NCI-H2107 treated with DMSO at 0.1 percent for 48 hours (cell line): Measurements from ENCODE around the gene STK33.

ENCODE experiments used
- DNase-seq: peaks from one replicate; lab custom pipeline; 2025; ENCODE audit not compliant: unreplicated experiment; lab: John Stamatoyannopoulos, UW

The STK33 gene

DNA sequence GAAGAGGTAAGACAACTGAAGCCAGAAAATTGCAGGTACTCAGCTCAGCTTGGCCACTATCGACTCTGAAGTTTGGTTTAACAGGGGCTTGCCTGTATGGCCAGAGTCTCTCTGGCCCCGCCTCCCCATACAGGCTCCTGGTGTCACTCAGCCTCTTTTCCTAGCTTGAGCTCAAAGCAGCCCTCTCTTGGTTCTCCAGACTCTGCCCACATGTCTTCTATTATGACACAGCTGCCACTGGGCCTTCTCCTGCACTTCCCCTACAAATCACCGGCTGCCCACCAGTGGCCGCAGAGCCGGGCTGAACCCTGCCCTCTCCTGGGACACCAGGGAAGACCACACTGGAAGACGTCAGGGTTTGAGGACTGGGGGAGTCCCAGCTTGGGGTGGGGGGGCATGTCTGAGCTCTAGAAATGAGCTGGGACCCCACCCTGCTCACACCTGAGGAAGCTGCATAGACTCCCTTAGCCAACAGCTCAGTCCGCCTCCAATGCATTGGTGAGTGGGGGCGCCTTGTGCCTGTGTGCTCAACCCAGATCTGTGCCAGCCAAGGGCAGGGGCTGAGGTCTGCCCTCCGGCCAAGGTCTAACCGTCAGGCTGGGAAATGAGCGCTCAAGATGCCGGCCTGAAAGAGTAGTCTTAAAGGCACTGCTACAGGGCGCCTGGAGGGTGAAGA is 236.0 kb downstream of the STK33 start:
- DNase-seq: no peak

DNA sequence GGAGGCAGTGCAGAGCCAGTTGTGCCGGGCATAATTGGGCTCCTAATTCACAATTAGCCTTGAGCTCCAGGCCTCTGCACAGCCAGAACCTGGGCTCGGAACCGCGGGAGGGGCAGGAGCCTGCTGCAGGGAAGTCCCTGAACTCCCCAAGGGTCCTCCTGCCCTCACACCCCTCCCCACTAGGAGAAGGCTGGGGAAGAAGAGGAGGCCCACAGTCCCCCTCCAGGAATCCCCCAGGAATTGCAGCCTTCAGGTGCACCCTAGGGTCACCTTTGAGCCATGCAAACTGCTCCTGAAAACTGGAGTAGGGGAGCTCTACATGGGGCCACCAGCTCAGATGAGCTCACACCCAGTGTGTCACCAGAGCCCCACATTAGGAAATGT is 236.5 kb downstream of the STK33 start:
- DNase-seq: no peak

DNA sequence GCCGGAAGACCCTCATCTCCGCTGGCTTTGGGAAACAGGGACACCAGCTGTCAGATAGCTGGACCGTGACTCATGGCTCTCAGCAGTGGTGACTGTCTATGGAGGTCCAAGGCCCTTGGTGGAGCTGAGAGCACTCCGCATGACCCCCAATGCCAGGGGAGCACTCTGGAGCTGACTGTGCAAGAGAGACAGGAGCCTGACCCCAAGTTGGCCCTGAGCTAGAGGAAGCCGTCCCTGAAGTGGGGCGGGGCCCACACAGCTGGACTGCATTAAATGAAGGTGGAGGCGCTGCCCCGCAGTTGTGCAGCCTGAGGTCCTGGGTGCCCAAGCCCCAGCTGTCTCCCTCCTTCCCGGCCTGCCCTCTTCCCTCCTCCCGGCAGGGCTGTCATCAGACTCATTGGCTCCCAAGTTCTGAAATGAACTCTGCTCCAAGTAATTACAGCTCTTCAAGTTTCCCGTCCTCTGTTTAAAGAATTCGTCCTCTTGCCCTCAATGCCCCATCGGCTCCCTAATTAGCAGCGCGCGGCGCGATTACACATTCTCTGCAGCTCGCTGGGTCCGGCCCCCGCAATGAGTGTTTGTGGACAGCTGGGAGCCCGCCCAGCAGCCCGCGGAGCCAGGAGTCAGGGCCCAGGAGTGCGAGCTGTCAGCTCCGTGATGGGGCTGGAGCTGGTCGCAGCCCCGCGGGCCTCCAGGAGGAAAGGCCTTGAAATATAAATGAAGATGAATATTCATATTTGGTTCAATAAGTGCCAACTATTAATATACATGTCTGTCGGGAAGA is 237.1 kb downstream of the STK33 start:
- DNase-seq: no peak

DNA sequence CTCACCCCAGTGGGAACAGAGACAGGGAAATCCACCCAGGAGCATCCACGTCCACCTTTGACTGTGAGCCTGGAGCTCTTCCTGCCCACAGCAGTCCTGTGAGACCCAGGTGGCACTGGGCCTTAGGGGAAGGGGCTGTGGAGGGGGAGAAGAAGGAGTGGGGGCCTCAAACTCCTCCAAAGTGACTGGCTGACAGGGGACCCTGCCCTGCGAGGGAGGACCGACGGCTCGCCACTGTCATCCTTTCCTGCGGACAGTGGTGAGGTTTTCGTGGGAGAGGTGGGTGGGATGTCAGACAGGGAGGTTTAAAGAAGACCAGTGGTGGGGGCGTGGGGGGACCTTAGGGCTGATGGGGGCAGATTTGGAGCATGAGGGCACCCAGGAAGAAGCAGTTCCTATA is 237.8 kb downstream of the STK33 start:
- no peak for DNase-seq

DNA sequence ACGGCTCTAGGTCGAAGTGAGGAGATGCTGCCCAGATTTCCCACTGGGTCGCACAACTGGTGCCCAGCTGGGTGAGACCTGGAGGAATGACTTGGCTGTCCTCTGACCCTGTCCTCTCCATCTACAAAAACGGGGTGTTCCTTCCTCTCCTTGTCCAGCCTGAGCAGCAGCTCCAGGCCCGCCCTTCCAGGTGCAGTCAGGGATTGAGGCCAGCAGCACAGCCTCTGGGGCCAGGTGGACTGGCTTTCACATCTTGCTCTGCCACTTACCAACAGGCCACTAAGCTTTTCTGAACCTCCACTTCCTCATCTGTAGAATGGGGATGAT is 238.6 kb downstream of the STK33 start:
- DNase-seq: no peak

DNA sequence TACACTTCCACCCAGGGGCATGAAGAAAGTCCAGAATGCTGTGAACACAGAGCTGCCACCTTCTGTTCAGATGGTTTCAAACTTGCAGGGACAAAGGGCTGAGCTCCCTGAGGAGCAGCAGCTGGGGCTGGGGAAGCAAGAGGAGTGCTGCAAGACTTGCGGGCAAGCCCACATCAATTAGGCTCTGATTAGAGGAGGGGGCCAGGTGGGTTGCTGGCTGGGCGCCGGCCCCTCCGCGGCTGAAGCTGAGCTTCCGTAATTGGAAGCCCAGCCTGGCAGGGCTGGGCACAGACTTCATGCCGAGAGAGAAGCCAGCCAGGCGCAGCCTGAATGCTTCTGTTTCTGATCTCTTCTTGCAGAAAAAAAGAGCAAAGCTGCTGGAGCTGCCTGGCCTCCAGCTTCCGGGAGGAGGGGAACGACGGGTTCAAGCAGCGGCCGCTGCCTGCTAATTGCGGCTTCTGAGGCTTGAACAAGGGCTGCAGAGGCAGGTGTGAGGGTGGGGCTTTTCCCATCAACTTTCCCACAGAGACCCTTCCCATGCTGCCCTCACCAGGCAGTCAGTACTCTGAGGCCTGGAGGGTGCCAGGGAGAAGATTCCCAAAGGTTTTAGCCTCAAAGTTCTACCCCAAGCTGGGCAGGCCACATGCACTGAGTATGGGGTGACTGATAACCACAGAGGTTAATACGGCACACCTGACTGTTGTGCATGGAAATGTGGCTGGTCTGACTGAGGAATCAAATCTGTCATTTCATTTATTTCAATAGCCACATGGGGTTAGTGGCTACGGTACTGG is 239.2 kb downstream of the STK33 start:
- peak; percentile 81 for DNase-seq

DNA sequence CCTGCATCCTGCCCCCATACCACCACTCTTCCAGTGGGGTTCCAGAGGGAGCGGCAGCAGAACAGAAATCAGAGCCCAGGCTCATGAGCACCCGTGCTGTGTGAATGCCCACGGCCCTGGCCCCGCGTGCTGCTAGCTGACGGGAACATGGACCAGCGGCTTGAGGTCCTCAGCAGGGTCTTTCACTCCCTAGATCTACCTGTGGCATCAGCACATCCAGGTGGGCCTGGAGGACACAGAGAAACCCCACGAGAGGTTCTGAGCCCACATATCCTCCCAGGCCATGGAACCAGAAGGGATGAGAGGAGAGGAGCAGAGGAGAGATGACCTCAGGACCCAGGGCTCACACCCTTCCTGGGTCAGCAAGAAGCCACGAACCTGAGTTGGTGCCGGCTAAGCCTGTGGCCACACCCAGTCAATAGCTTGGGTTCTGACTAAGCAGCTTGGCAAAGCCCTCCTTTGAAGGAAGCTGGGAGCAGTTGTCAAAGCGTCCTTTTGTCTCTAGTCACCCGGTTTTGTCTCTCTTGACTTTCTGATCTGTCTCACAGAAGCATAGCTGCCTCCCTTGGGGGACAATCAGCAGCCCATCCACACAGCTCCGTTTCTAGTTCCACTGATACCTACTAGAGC is 241.0 kb downstream of the STK33 start:
- no peak for DNase-seq

DNA sequence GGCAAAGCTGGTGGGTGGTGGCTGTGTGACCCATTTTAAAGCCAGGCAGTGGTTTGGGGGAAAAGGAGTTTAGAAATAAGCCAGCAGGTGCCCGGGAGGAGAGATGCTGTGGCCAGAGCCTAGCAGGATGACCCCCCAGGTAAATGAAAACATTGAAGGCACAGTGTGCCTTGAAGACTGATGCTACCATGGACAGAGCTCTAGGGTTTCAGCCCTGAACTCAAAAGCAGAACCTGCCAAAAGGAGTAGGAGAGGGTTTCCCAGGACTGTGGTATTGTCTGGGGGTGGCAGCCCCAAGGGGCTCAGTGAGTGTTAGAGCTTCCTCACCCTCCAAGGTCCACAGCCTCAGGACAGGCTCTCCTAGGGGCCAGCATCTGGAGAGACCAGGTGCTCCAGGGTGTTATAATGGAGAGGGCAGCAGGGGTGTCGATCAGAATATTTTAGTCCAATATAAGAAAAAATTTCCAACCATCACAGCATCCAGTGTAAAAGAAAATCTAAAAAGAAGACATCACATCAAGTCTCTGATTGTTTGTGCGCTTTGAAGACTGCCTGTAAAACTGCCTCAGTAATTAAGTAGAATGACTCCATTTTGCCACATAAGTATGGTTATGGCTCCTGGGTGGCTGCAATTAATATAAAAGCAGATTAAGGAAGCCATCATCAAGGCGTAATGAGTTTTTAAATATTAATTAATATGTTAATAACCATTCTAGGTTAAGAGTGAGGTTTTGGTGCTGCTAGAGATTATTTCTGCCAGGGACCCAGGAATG is 241.7 kb downstream of the STK33 start:
- DNase-seq: no peak

DNA sequence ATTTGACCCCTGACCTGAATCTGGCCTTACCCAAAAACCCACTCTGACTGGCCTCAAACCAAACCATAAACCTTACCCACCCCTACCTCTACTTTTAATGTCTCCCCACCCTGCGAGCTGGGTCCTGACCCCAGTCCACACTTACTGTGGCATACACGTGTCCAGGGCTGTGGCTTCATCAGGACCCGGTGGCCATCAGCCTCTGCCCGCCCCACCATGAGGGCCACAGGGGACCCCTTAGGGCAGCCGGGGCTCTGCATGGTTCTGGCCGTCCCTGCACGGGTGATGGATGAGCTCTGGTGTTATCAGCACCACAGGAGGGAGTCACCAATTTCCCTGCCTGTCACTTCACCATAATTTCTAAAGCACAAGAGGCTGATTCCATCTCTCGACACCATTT is 242.8 kb downstream of the STK33 start:
- DNase-seq: no peak

DNA sequence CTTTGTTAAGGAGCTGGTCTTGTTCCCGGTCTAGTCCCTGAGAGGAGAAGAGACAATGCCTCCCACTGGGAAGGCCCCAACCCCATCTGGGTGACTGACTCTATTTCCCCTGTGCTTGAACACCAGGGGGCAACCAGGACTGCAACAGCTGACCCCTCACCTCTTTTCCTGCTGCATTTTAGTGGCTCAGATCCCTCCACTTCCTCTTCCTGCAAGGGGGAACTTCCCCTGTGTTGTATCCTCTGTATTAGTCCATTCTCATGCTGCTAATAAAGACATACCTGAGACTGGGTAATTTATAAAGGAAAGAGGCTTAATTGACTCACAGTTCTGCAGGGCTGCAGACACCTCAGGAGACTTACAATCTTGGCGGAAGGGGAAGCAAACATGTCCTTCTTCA is 246.1 kb downstream of the STK33 start:
- DNase-seq: no peak

DNA sequence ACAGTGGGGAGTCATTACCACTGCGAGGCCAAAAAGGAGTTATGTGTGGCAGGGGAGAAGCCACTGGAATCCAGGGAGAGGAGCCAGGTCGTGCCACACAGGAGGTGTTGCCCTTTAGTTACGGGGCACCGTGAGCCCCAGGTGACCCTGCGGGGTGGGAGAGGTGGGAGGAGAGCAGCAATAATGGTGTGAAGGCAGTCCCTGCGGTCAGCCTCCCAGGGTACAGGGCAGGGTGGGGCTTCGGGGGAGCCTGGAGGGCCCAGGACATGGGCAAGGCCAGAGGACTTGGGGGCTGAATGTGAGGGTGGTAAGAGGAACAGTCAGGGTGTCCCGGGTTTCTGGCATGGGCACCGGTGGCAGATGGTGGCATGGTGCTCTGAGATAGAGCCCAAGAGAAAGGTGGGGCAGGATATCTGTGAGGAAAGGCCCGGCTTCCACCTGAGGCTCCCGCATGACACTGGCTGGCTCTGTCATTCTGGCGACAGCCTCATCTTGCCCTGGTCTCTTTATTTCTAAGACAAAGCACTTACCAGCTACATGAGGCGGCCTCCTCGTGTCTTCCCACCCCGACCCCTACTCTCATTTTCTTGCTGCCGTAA is 247.8 kb downstream of the STK33 start:
- no peak for DNase-seq

DNA sequence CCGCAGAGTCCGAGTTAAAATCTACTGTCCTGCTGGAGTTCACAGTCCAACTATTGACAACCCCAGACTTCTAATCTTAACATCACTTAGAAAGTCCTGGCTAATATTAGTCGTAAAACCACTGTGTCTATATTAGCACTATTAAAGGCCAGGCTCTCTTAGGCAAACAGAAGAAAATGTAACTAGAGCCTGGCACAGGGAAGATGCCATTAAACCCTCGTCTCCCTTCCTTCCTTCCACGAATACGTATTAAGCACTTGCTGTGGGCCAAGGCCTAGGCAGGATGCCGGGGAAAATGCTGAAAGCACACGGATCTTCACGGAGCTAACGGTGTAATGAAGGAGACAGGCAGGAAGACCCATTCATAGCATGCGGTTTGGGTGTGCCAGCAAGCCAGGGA is 248.8 kb downstream of the STK33 start:
- no peak for DNase-seq

DNA sequence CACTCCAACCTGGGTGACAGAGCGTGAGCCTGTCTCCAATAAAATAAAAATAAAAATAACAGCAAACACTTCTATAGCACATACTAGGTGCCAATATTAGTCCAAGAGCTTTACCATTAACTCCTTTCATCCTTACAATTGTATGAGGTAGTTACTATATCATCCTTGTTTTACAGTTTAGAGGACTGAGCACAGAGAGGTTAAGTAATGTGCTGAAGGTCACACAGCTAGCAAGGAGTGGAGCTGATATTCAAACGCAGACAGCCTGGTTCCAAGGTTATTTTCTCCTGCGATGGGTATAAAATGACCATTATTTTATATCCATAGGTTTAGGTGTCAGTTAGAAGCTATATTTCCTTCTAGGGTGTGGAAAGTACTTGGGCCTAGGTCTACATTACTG is 249.7 kb downstream of the STK33 start:
- DNase-seq: no peak

DNA sequence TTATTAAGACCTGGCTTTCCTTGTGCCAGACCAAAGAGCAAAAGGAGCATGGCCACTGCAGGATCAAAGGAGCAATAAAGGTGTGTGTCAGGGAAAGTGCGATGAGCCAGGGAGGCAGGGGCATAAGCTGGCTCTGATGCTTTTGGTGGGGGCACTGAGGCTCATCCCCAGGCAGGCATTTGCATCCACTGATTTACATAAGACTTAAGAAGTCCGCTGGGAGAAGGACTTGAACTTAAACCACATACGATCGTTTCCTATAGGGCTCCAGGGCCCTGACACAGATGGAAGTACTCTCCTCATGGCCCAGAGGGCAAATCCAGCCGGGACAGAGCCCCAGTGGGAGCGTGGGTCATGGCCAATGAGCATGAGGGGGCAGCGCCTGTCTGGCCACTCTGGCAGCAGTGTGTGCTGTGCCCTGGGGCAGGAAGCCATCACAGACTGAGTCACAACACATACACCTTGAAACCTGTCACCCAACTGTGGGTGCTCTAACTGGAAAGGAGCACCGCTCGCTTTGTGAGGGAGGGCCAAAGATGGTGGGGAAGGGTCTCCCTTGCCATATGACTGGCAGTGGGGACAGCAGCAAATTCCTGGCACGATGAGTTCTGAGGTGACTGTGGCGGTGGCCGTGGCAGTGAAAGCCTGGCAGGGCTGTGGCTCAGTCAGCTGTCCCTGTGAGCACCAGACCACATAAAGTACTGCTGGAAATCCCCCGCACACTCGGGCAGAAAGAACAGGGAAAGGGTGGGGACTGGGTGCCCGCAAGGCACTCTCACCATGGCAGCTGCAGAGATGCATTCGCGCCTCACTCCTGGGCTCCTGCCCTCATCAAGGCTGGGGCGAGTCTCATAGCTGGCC is 251.0 kb downstream of the STK33 start:
- DNase-seq: no peak

DNA sequence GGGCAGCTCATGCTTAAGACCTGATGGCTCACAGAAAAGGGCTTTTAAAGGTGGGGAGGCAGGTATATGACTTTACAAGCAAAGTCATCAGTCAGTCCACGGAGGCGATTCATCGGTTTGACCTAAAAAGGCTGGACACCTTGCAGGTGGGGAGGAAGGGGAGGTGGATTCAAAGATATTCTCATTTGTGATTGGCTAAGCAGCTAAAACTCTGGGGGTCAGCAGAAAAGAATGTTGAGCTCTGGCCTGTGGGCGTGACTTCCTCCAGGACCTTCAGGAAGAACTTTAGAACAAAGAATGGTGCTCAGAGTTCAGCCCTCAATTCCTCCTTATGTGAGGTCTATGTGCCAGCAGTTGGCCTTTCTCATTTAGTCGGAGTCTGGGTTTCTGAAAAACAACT is 252.0 kb downstream of the STK33 start:
- no peak for DNase-seq
